ENCODE results near the gene CLSTN1. TPM values are rescaled to one million over a fixed set of nuclear protein-coding genes. Genes with fewer than 3 reads are reported as not detected.

CLSTN1 gene
- total and polyA plus RNA-seq, 2 of the 8 experiments (the other 6 are each of a cell fraction or from before 2014, with no cell fraction given) = 34.2 to 97.4 TPM

DNA sequence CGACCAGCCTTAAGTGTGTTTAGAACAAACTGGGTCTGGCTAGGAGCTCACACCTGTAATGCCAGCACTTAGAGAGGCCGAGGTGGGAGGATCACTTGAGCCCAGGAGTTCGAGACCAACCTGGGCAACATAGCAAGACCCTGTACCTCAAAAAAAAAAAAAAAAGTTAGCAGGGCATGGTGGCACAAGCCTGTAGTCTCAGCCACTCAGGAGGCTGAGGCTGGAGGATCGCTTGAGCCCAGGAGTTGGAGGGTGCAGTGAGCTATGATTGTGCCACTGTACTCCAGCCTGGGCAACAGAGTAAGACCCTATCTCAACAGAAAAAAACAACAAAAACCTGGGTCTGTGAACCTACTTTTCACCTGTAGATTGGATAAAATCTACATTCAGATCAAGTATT is 117.6 kb downstream of the CLSTN1 start:
- FAIRE-seq (no peak), DNase-seq (ENCODE audit: low read depth in 1 of 2, low spot score in 2 of 2) (no peak)
- Histone ChIP-seq H3K36me3 (ENCODE audit: control insufficient read depth in 2 of 4, insufficient read depth in 4 of 4, low read length in 3 of 4) (peaks cover 0 to 3% (median 2%) of the 10 kb centered on the region in 4 experiments; a peak in 2 of 8 replicates), H3K4me1 (replicated peaks in 1 of 4; ENCODE audit: control insufficient read depth in 3 of 4, insufficient read depth in 4 of 4, low read length in 3 of 4) (no peaks in the 10 kb centered on the region), H2BK20ac (ENCODE audit: low read length) (no peak overlapping the region), H3K56ac (replicated peaks; ENCODE audit: insufficient read length, low read depth, low read length) (no peak overlapping the region), H3K79me1 (ENCODE audit: low read depth, low read length) (no peaks in the 10 kb centered on the region), H2BK5ac (ENCODE audit: low read depth, low read length) (no peak overlapping the region), H4K20me1 (replicated peaks in 1 of 2; ENCODE audit: control insufficient read depth in 1 of 2, insufficient read depth in 2 of 2, low read length in 2 of 2) (peaks cover 0 to 1% of the 10 kb centered on the region in 2 experiments), H4K8ac (ENCODE audit: extremely low read depth, insufficient read depth, low read length) (no peak overlapping the region), H3K4me3 (ENCODE audit: extremely low read depth in 1 of 4, insufficient read depth in 2 of 4, low read depth in 3 of 4, low read length in 4 of 4) (no peak overlapping the region), H2AFZ (ENCODE audit: low read length) (no peak overlapping the region), H2BK120ac (replicated peaks; ENCODE audit: low read depth, low read length) (no peak overlapping the region), H2BK12ac (ENCODE audit: low read depth, low read length) (no peak overlapping the region), H4K91ac (replicated peaks; ENCODE audit: insufficient read length, low read length) (no peak overlapping the region), H3K14ac (ENCODE audit: insufficient read length) (no peak overlapping the region), H3K4ac (replicated peaks; ENCODE audit: insufficient read length, low read depth, low read length) (no peak overlapping the region), H3K79me2 (ENCODE audit: control insufficient read depth in 1 of 2, insufficient read depth in 2 of 2, low read length in 2 of 2) (no peaks in the 10 kb centered on the region; a peak in 1 of 4 replicates), H2AK5ac (ENCODE audit: low read depth, low read length) (no peak overlapping the region), H3K23ac (ENCODE audit: insufficient read length) (no peak overlapping the region), H3K27ac (ENCODE audit: low read depth, low read length) (no peak overlapping the region), H2BK15ac (ENCODE audit: low read length) (no peak overlapping the region), H3K4me2 (ENCODE audit: insufficient read depth in 1 of 2, low read depth in 2 of 2, low read length in 2 of 2) (no peak overlapping the region), H3K27me3 (replicated peaks in 1 of 4; ENCODE audit: control insufficient read depth in 3 of 4, extremely low read depth in 1 of 4, insufficient read depth in 3 of 4, low read length in 3 of 4) (no peaks in the 10 kb centered on the region), H3K18ac (ENCODE audit: extremely low read depth, low read length) (no peak overlapping the region), H4K5ac (ENCODE audit: insufficient read length, low read depth, low read length) (no peak overlapping the region), H3K9ac (replicated peaks in 1 of 4; ENCODE audit: extremely low read depth in 1 of 4, low read depth in 3 of 4, low read length in 3 of 4) (no peak overlapping the region), H3K9me3 (ENCODE audit: insufficient read depth in 2 of 2, low read depth in 1 of 2, low read length in 1 of 2) (no peaks in the 10 kb centered on the region), H3K23me2 (ENCODE audit: low read depth, low read length) (no peaks in the 10 kb centered on the region)
- CTCF ChIA-PET (ENCODE audit: partially characterized antibody) = interaction anchor here (0.6 to 6.9 kb wide), 2 partner anchors 14 to 80 kb away, joined by 3 to 62 read pairs; no protein-coding TSS in a partner anchor
- WGBS, 2 experiments (ENCODE audit: extremely low coverage in 1 of 2, insufficient coverage in 1 of 2, insufficient read length in 1 of 2, insufficient replicate concordance in 2 of 2, low coverage in 1 of 2, low lambda C conversion rate in 2 of 2, missing lambda C conversion rate in 1 of 2) = 76% methylated on average over 4 of the region's 4 CpGs; no CpG with 5 or more reads in 1 of the 2 experiments
- no peak for TF ChIP-seq SIN3A (conservative IDR thresholded peaks at IDR 0.05 in 1 of 2, IDR thresholded peaks at IDR 0.05 in 1 of 2; ENCODE audit: low read depth in 1 of 2, low read length in 2 of 2)
- TF ChIP-seq HDAC2 (IDR thresholded peaks at IDR 0.05; ENCODE audit: borderline replicate concordance in 1 of 2, low read depth in 2 of 2, low read length in 2 of 2) = no peak
- no peak for TF ChIP-seq BACH1 (IDR thresholded peaks at IDR 0.05; ENCODE audit: low read length)
- TF ChIP-seq NRF1 (IDR thresholded peaks at IDR 0.05; ENCODE audit: low read depth, low read length) = no peak
- TF ChIP-seq YY1 (IDR thresholded peaks at IDR 0.05; ENCODE audit: low read depth, low read length) = no peak
- no peak for TF ChIP-seq JUN (IDR thresholded peaks at IDR 0.05; ENCODE audit: low read depth, low read length)
- POLR2A ChIA-PET (ENCODE audit: partially characterized antibody) = no interaction called here

Measured in H1 (cell line).